VCaP (cell line): ENCODE measurements around the gene BBX.
A peak's percentile ranks its signal among the peaks of the same experiment; 100 is the strongest.

Experiments
- H3K27ac ChIP-seq: fragments of 450-650 bp; 2 replicates; pipeline ENCODE4 v1.5.1; 2017
- CTCF ChIP-seq: fragments of 450-650 bp; conservative IDR thresholded peaks from 2 replicates; pipeline ENCODE4 v1.5.1; 2017; ENCODE audit warnings: mild to moderate bottlenecking, moderate library complexity

The BBX gene

GRCh38 chr3:107523289-107523538 lies 452 bp downstream of the BBX start:
- no peak for TF ChIP-seq CTCF
- peak overlapping the region; percentile 92 for H3K27ac ChIP-seq

- H3K27ac ChIP-seq: peak overlapping the region; percentile 92
- TF ChIP-seq CTCF: no peak
These were observed 970 bp downstream of the BBX start for GRCh38 chr3:107523539-107524325.

- TF ChIP-seq CTCF: no peak
- H3K27ac ChIP-seq: peak overlapping the region; percentile 92
These were observed 1.6 kb downstream of the BBX start for GRCh38 chr3:107524326-107524840.

- no peak for TF ChIP-seq CTCF
- peak overlapping the region; percentile 92 for H3K27ac ChIP-seq
These were observed 2.3 kb downstream of the BBX start for GRCh38 chr3:107524841-107525643.

- no peak for TF ChIP-seq CTCF
- peak overlapping the region; percentile 92 for H3K27ac ChIP-seq
These were observed 3.0 kb downstream of the BBX start for GRCh38 chr3:107525644-107526305.

- no peak for TF ChIP-seq CTCF
- no peak overlapping the region for H3K27ac ChIP-seq
These were observed 9.2 kb downstream of the BBX start for GRCh38 chr3:107531917-107532469.

- H3K27ac ChIP-seq: no peak overlapping the region
- no peak for TF ChIP-seq CTCF
These were observed 18.1 kb downstream of the BBX start for GRCh38 chr3:107540857-107541256.
